ENCODE results near the gene MCRIP2.

Gene MCRIP2

GRCh38 chr16:695355-696089 lies 53.9 kb downstream of the MCRIP2 start:
- peak in 1 of 2 experiments; percentile 63 for DNase-seq (ENCODE audit: low read depth in 2 of 2)

Measured in stimulated activated CD4-positive, alpha-beta T cell treated with anti-CD3 and anti-CD28 coated beads, Interleukin-12 subunit alpha, Interleukin-12 subunit beta, amount 100 ng/mL, for 24 hours (primary cell).